K562 (cell line): ENCODE measurements around the gene FBXW7. TPM values are rescaled to one million over a fixed set of nuclear protein-coding genes. Genes with fewer than 3 reads are reported as not detected.

ENCODE experiments used
- ATAC-seq: fragments of 200-7000 bp; cut with Tn5 transposase; 3 replicates; pipeline ENCODE4 v1.9.1; 2020; ENCODE audit warnings: moderate library complexity
- BruUV-seq: library from RNA; stranded (reverse); fragments of 400-500 nt; replicated peaks from 2 replicates; lab custom pipeline; 2021; lab: Mats Ljungman, UMichigan
- CTCF ChIA-PET: fragments of 300-600 bp; formaldehyde crosslinking; extraction: SDS; loops from one replicate; lab custom pipeline; 2021; ENCODE audit warnings: low intra/inter-chr PET ratio; lab: Yijun Ruan, JAX
- POLR2A ChIA-PET: fragments of 300-600, 350-650 bp; sonication (Branson Sonifier 250); formaldehyde crosslinking; extraction: SDS; loops from one replicate; lab custom pipeline; 2021; ENCODE audit warnings: antibody characterized with exemption, inconsistent platforms; lab: Yijun Ruan, JAX
- DNase-seq, 4 experiments: peaks; one replicate each; pipeline versions ENCODE4 v3.0.0 to v3.0.0-alpha.2; 2011 to 2018; ENCODE audit warnings: low spot score in 3 of 4, mixed read lengths in 3 of 4; ENCODE audit errors: extremely low read depth in 1 of 4
- FAIRE-seq: peaks from 2 replicates; lab custom pipeline; 2011; peaks lifted over from hg19 to GRCh38; lab: Jason Lieb, UNC
- H2AFZ ChIP-seq: 2 replicates; pipeline ENCODE4 v1.6.0; 2011; ENCODE audit warnings: low read depth, low read length, control low read depth, inconsistent platforms
- H3K27ac ChIP-seq: fragments of 200-600 bp; 3 replicates; pipeline ENCODE4 v1.8.0; 2011; ENCODE audit warnings: low read depth, mild to moderate bottlenecking, control low read depth, inconsistent platforms, low read length, moderate library complexity, mixed read lengths; ENCODE audit errors: extremely low read depth
- H3K27me3 ChIP-seq, 2 experiments: fragments of 300-600 bp in 1 of 2; 2 replicates in 1 of 2; 3 replicates in 1 of 2; pipeline versions ENCODE4 v1.6.0 to v1.8.0; 2011; ENCODE audit warnings: inconsistent platforms in 2 of 2, low read length in 2 of 2, mild to moderate bottlenecking in 1 of 2, mixed read lengths in 1 of 2, moderate library complexity in 1 of 2; ENCODE audit not compliant: control insufficient read depth in 2 of 2, insufficient read depth in 2 of 2
- H3K36me3 ChIP-seq: fragments of 300-600 bp; 3 replicates; pipeline ENCODE4 v1.8.0; 2011; ENCODE audit warnings: mild to moderate bottlenecking, low read length, inconsistent platforms; ENCODE audit not compliant: control insufficient read depth, insufficient read depth
- H3K4me1 ChIP-seq, 2 experiments: fragments of 200-600 bp in 1 of 2; replicated peaks in 1 of 2; 2 replicates in 1 of 2; 3 replicates in 1 of 2; pipeline versions ENCODE4 v1.5.1 to v1.8.0; 2011; ENCODE audit warnings: inconsistent platforms in 2 of 2, low read length in 2 of 2, mild to moderate bottlenecking in 1 of 2, mixed read lengths in 1 of 2, moderate library complexity in 1 of 2; ENCODE audit not compliant: control insufficient read depth in 2 of 2, insufficient read depth in 2 of 2
- H3K4me2 ChIP-seq: 2 replicates; pipeline ENCODE4 v1.6.1; 2011; ENCODE audit warnings: low read length, control low read depth, inconsistent platforms, mixed read lengths; ENCODE audit not compliant: insufficient read depth
- H3K4me3 ChIP-seq: fragments of 200-600 bp; sonication (generic), shearing (Covaris generic); 2 replicates; pipeline ENCODE4 v1.5.1; 2016; ENCODE audit warnings: control low read depth, inconsistent platforms
- H3K79me2 ChIP-seq: fragments of 200-600 bp; 3 replicates; pipeline ENCODE4 v1.8.0; 2011; ENCODE audit warnings: low read length, inconsistent platforms; ENCODE audit not compliant: control insufficient read depth, insufficient read depth
- H3K9ac ChIP-seq, 2 experiments: 2 replicates each; pipeline versions ENCODE4 v1.6.0 to v1.6.1; 2011; ENCODE audit warnings: low read depth in 2 of 2, low read length in 2 of 2, control low read depth in 1 of 2, inconsistent platforms in 1 of 2, mild to moderate bottlenecking in 1 of 2, mixed read lengths in 1 of 2; ENCODE audit not compliant: insufficient read depth in 1 of 2
- H3K9me1 ChIP-seq: one replicate; pipeline ENCODE4 v1.6.0; 2011; ENCODE audit warnings: inconsistent platforms, mild to moderate bottlenecking, low read length, moderate library complexity; ENCODE audit not compliant: control insufficient read depth, insufficient read depth
- H3K9me3 ChIP-seq: replicated peaks from 2 replicates; pipeline ENCODE4 v1.5.1; 2011; ENCODE audit warnings: low read depth, low read length, inconsistent platforms; ENCODE audit not compliant: control insufficient read depth, insufficient read depth
- H4K20me1 ChIP-seq: replicated peaks from 2 replicates; pipeline ENCODE4 v1.6.1; 2011; ENCODE audit warnings: low read length, inconsistent platforms, mixed read lengths; ENCODE audit not compliant: control insufficient read depth, insufficient read depth
- CBFB ChIP-seq: sonication (generic); formaldehyde crosslinking; IDR thresholded peaks from 2 replicates; pipeline ENCODE4 v1.4.0; 2020; ENCODE audit warnings: mild to moderate bottlenecking, missing genetic modification reagents
- EGR1 ChIP-seq: fragments of 450-650 bp; conservative IDR thresholded peaks from 2 replicates; pipeline ENCODE4 v1.6.1; 2017; ENCODE audit warnings: mild to moderate bottlenecking
- FOXP1 ChIP-seq: sonication (generic); formaldehyde crosslinking; IDR thresholded peaks from 2 replicates; pipeline ENCODE4 v1.8.0; 2022; ENCODE audit warnings: mild to moderate bottlenecking, missing genetic modification reagents
- HDAC3 ChIP-seq: fragments of 450-650 bp; IDR thresholded peaks from 2 replicates; pipeline ENCODE4 v1.6.1; 2018; ENCODE audit warnings: borderline replicate concordance, mild to moderate bottlenecking, moderate library complexity; ENCODE audit not compliant: partially characterized antibody
- MYC ChIP-seq, 2 experiments: fragments of 250-450 bp in 1 of 2; sonication (Bioruptor Pico) in 1 of 2; IDR thresholded peaks; 2 replicates each; pipeline versions ENCODE4 v1.5.1 to v1.6.1; 2012 to 2021; ENCODE audit warnings: low read depth in 2 of 2, borderline replicate concordance in 1 of 2, improper control_type of control experiment in 1 of 2, low read length in 1 of 2, mild to moderate bottlenecking in 1 of 2, moderate library complexity in 1 of 2
- NCOR1 ChIP-seq: fragments of 450-650 bp; IDR thresholded peaks from 2 replicates; pipeline ENCODE4 v1.6.1; 2016; ENCODE audit warnings: mild to moderate bottlenecking, moderate library complexity
- POLR2G ChIP-seq: fragments of 200-400 bp; formaldehyde crosslinking; IDR thresholded peaks from 2 replicates; pipeline ENCODE4 v1.6.1; 2017; ENCODE audit warnings: low read depth, mild to moderate bottlenecking, antibody characterized with exemption, low read length, moderate library complexity
- SPI1 ChIP-seq: IDR thresholded peaks from 2 replicates; pipeline ENCODE4 v1.6.1; 2011; ENCODE audit warnings: low read depth, low read length, control low read depth, borderline replicate concordance
- XRCC3 ChIP-seq: fragments of 450-650 bp; IDR thresholded peaks from 2 replicates; pipeline ENCODE4 v1.6.1; 2017; ENCODE audit warnings: mild to moderate bottlenecking, moderate library complexity
- ZNF174 ChIP-seq: fragments of 250-450 bp; sonication (Bioruptor Pico); IDR thresholded peaks from 2 replicates; pipeline ENCODE4 v1.4.0; 2020; ENCODE audit warnings: mild to moderate bottlenecking
- ZNF449 ChIP-seq: fragments of 250-450 bp; sonication (Bioruptor Pico); IDR thresholded peaks from 2 replicates; pipeline ENCODE4 v1.8.0; 2022; ENCODE audit warnings: moderate library complexity, mild to moderate bottlenecking, inconsistent platforms
- whole genome bisulfite sequencing: fragments of 100-300 bp; shearing (Covaris generic); methylation state at CpG from one replicate; pipeline ENCODE4 v1.1.6; 2016; ENCODE audit warnings: low coverage, mixed read lengths; ENCODE audit not compliant: insufficient coverage; ENCODE audit errors: missing lambda C conversion rate; 5-methylcytosine and 5-hydroxymethylcytosine counted together
- in situ Hi-C: fragments of 300-500 bp; cut with MboI; formaldehyde crosslinking; loops from 4 replicates; pipeline ENCODE4 v1.15.0; 2018; ENCODE audit warnings: inconsistent platforms, mixed read lengths
- intact Hi-C: fragments of 100-400 bp; cut with micrococcal nuclease; formaldehyde crosslinking; loops from 2 replicates; pipeline ENCODE4 v1.14.2; 2022
- polyA plus RNA-seq, 8 experiments: library from polyadenylated mRNA; depleted of rRNA in 4 of 8; stranded (reverse) in 5 of 8; unstranded in 3 of 8; fragments of >200 nt; fragmentation: Nextera tagmentation in 2 of 8; fragmentation: Illumina TruSeq in 1 of 8; extraction: Ambion mirVana in 2 of 8; extraction: Trizol in 1 of 8; gene quantifications; 2 replicates each; pipeline versions ENCODE4 v1.2.1 to v1.2.3, GENCODE V29; 2011 to 2014; ENCODE audit warnings: inconsistent platforms in 1 of 8, missing spikeins in 1 of 8
- total RNA-seq, 7 experiments: library from RNA; depleted of rRNA in 6 of 7; stranded (reverse); fragments of >200 nt in 6 of 7; fragmentation: Illumina TruSeq in 2 of 7; extraction: Trizol in 2 of 7; gene quantifications; 2 replicates each; pipeline versions ENCODE4 v1.2.1 to v1.2.3, GENCODE V29; 2011 to 2021; ENCODE audit warnings: low replicate concordance in 1 of 7
- TF ChIP-seq, protein P1 (sequence below): fragments of 450-650 bp; formaldehyde crosslinking; IDR thresholded peaks from 2 replicates; pipeline ENCODE4 v1.4.0; 2020; ENCODE audit warnings: mild to moderate bottlenecking

The FBXW7 gene
- total and polyA plus RNA-seq, 9 of the 15 experiments (the other 6 are each of a cell fraction or from before 2014, with no cell fraction given): 6.8 to 44.2 (median 16.4) TPM

DNA sequence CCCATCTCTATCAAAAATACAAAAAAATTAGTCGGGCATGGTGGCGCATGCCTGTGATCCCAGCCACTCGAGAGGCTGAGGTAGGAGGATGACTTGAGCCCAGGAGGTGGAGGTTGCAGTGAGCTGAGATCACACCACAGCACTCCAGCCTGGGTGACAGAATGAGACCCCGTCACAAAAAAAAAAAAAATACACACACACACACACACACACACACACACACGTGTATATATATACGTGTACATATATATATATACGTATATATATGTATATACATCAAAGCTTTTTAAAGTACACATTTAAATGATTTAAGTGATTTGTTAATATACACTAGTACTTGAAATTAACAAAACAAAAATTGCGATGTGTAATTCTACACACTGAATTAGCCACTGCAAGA lies 6.0 kb downstream of the FBXW7 start:
- in situ Hi-C loops: no loop called here
- no peak for ATAC-seq

More for the DNA sequence above, 6.0 kb downstream of the FBXW7 start:
- no peak overlapping the region for H3K27ac ChIP-seq
- H3K9ac ChIP-seq: no peak overlapping the region
- CTCF ChIA-PET: no interaction called here
- TF ChIP-seq ZNF449 (no peak), EGR1 (no peak), SPI1 (no peak), POLR2G (no peak), MYC (IDR thresholded peaks at IDR 0.05; ENCODE audit: low read depth, low read length) (no peak), MYC (CRISPR knock-in tag; IDR thresholded peaks at IDR 0.05; ENCODE audit: borderline replicate concordance, low read depth) (no peak), HDAC3 (no peak), CBFB (no peak), XRCC3 (no peak), NCOR1 (no peak), FOXP1 (no peak), ZNF174 (CRISPR knock-in tag) (no peak)
- TF ChIP-seq, protein P1, sequence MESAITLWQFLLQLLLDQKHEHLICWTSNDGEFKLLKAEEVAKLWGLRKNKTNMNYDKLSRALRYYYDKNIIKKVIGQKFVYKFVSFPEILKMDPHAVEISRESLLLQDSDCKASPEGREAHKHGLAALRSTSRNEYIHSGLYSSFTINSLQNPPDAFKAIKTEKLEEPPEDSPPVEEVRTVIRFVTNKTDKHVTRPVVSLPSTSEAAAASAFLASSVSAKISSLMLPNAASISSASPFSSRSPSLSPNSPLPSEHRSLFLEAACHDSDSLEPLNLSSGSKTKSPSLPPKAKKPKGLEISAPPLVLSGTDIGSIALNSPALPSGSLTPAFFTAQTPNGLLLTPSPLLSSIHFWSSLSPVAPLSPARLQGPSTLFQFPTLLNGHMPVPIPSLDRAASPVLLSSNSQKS (CRISPR knock-in tag): no peak
- no TSS peak for BruUV-seq
- 90% methylated on average over 8 of the region's 8 CpGs for WGBS
- H3K4me3 ChIP-seq: no peak overlapping the region
- DNase-seq (no peak), FAIRE-seq (no peak)
- H3K9me3 ChIP-seq: no peaks in the 10 kb centered on the region
- no peak overlapping the region for H2AFZ ChIP-seq
- no peaks in the 10 kb centered on the region for H3K27me3 ChIP-seq
- no peaks in the 10 kb centered on the region for H3K9me1 ChIP-seq
- H3K4me1 ChIP-seq: peaks cover 2 to 18% of the 10 kb centered on the region in 2 experiments
- peaks cover 17% of the 10 kb centered on the region; the same call in 1 of the 2 replicates for H4K20me1 ChIP-seq
- peaks cover 15% of the 10 kb centered on the region; the same call in 1 of the 3 replicates for H3K36me3 ChIP-seq
- peaks cover 88% of the 10 kb centered on the region for H3K79me2 ChIP-seq
- intact Hi-C loops: no loop called here
- H3K4me2 ChIP-seq: no peak overlapping the region
- POLR2A ChIA-PET: interaction anchor here (1.5 kb wide), 1 partner anchor 60 kb away, joined by 3 read pairs; no protein-coding TSS in a partner anchor
